Measurements from ENCODE around the gene TPRG1L.
"Not testable (repeated sequence)": the region's sequence is repeated elsewhere in the genome, so short reads cannot be mapped to it uniquely, and the experiment has no call there.

Gene TPRG1L

GRCh38 chr1:3624200-3625136, at the start of gene TPRG1L:
Gene TPRG1L, plus strand, starts transcription at chr1:3625015. Its CDS starts 58 bp downstream, at chr1:3625073.
- peak; percentile 92 for DNase-seq

- not testable (repeated sequence) for DNase-seq
Measured at GRCh38 chr1:3575515-3575914, 49.3 kb upstream of the TPRG1L start.

- DNase-seq = no peak
Measured at GRCh38 chr1:3575993-3576392, 48.8 kb upstream of the TPRG1L start.

- DNase-seq = no peak
Measured at GRCh38 chr1:3577300-3577699, 47.5 kb upstream of the TPRG1L start.

GRCh38 chr1:3577711-3578432, 46.9 kb upstream of the TPRG1L start:
- DNase-seq = no peak

- DNase-seq = no peak
Measured at GRCh38 chr1:3578433-3578805, 46.4 kb upstream of the TPRG1L start.

GRCh38 chr1:3578906-3579305, 45.9 kb upstream of the TPRG1L start:
- no peak for DNase-seq

GRCh38 chr1:3579626-3580025, 45.2 kb upstream of the TPRG1L start:
- no peak for DNase-seq

- DNase-seq = no peak
Measured at GRCh38 chr1:3580231-3580630, 44.6 kb upstream of the TPRG1L start.

GRCh38 chr1:3581296-3582036, 43.3 kb upstream of the TPRG1L start:
- no peak for DNase-seq

GRCh38 chr1:3583751-3584150, 41.1 kb upstream of the TPRG1L start:
- DNase-seq = not testable (repeated sequence)

GRCh38 chr1:3584915-3585314, 39.9 kb upstream of the TPRG1L start:
- no peak for DNase-seq

- not testable (repeated sequence) for DNase-seq
Measured at GRCh38 chr1:3585353-3585868, 39.4 kb upstream of the TPRG1L start.

GRCh38 chr1:3585940-3586568, 38.8 kb upstream of the TPRG1L start:
- no peak for DNase-seq

- DNase-seq = no peak
Measured at GRCh38 chr1:3586986-3587759, 37.6 kb upstream of the TPRG1L start.

GRCh38 chr1:3588395-3588794, 36.4 kb upstream of the TPRG1L start:
- DNase-seq = no peak

GRCh38 chr1:3590139-3590763, 34.6 kb upstream of the TPRG1L start:
- no peak for DNase-seq

GRCh38 chr1:3590951-3591865, 33.6 kb upstream of the TPRG1L start:
- DNase-seq = no peak

- no peak for DNase-seq
Measured at GRCh38 chr1:3593334-3593733, 31.5 kb upstream of the TPRG1L start.

- DNase-seq = no peak
Measured at GRCh38 chr1:3593745-3594144, 31.1 kb upstream of the TPRG1L start.

Measured in NCI-H2081 (cell line).